Measurements from ENCODE around the gene ADAMTS1.
"Not testable (repeated sequence)": the region's sequence is repeated elsewhere in the genome, so short reads cannot be mapped to it uniquely, and the experiment has no call there.

Gene ADAMTS1

GRCh38 chr21:26845066-26845758 lies at the start of gene ADAMTS1:
ADAMTS1 (minus strand) TSS chr21:26845409; CDS start chr21:26844954, 455 bp downstream.
- no peak for DNase-seq (ENCODE audit: low read depth in 2 of 2)

GRCh38 chr21:26892151-26892550 lies 46.9 kb upstream of the ADAMTS1 start:
- no peak for DNase-seq (ENCODE audit: low read depth in 2 of 2)

- DNase-seq (ENCODE audit: low read depth in 2 of 2) = no peak
These were observed 43.7 kb upstream of the ADAMTS1 start for GRCh38 chr21:26888931-26889330.

- DNase-seq (ENCODE audit: low read depth in 2 of 2) = no peak
These were observed 43.0 kb upstream of the ADAMTS1 start for GRCh38 chr21:26888256-26888655.

GRCh38 chr21:26887251-26887650 lies 42.0 kb upstream of the ADAMTS1 start:
- DNase-seq (ENCODE audit: low read depth in 2 of 2) = no peak

- no peak for DNase-seq (ENCODE audit: low read depth in 2 of 2)
These were observed 39.2 kb upstream of the ADAMTS1 start for GRCh38 chr21:26884436-26884835.

- no peak for DNase-seq (ENCODE audit: low read depth in 2 of 2)
These were observed 38.6 kb upstream of the ADAMTS1 start for GRCh38 chr21:26883768-26884167.

GRCh38 chr21:26881504-26882228 lies 36.5 kb upstream of the ADAMTS1 start:
- DNase-seq (ENCODE audit: low read depth in 2 of 2) = no peak

GRCh38 chr21:26877018-26877417 lies 31.8 kb upstream of the ADAMTS1 start:
- no peak for DNase-seq (ENCODE audit: low read depth in 2 of 2)

- DNase-seq (ENCODE audit: low read depth in 2 of 2) = no peak
These were observed 29.1 kb upstream of the ADAMTS1 start for GRCh38 chr21:26874347-26874746.

GRCh38 chr21:26865857-26866256 lies 20.6 kb upstream of the ADAMTS1 start:
- DNase-seq (ENCODE audit: low read depth in 2 of 2) = no peak

GRCh38 chr21:26856871-26857350 lies 11.7 kb upstream of the ADAMTS1 start:
- DNase-seq (ENCODE audit: low read depth in 2 of 2) = not testable (repeated sequence)

GRCh38 chr21:26854695-26855094 lies 9.5 kb upstream of the ADAMTS1 start:
- not testable (repeated sequence) for DNase-seq (ENCODE audit: low read depth in 2 of 2)

GRCh38 chr21:26852423-26852822 lies 7.2 kb upstream of the ADAMTS1 start:
- no peak for DNase-seq (ENCODE audit: low read depth in 2 of 2)

GRCh38 chr21:26851109-26851944 lies 6.1 kb upstream of the ADAMTS1 start:
- no peak for DNase-seq (ENCODE audit: low read depth in 2 of 2)

- DNase-seq (ENCODE audit: low read depth in 2 of 2) = no peak
These were observed 5.0 kb upstream of the ADAMTS1 start for GRCh38 chr21:26850116-26850643.

GRCh38 chr21:26849428-26850115 lies 4.4 kb upstream of the ADAMTS1 start:
- DNase-seq (ENCODE audit: low read depth in 2 of 2) = no peak

GRCh38 chr21:26847921-26848320 lies 2.7 kb upstream of the ADAMTS1 start:
- no peak for DNase-seq (ENCODE audit: low read depth in 2 of 2)

GRCh38 chr21:26847002-26847401 lies 1.8 kb upstream of the ADAMTS1 start:
- no peak for DNase-seq (ENCODE audit: low read depth in 2 of 2)

GRCh38 chr21:26846036-26846931 lies 1.1 kb upstream of the ADAMTS1 start:
- no peak for DNase-seq (ENCODE audit: low read depth in 2 of 2)

- no peak for DNase-seq (ENCODE audit: low read depth in 2 of 2)
These were observed 488 bp upstream of the ADAMTS1 start for GRCh38 chr21:26845759-26846035.

All from stimulated activated CD8-positive, alpha-beta memory T cell treated with anti-CD3 and anti-CD28 coated beads, Interleukin-2, amount 100 ng/mL, for 48 hours (primary cell).